ENCODE results near the gene KIF6.

Gene KIF6

GRCh38 chr6:39590871-39591393 lies 134.3 kb downstream of the KIF6 start:
- DNase-seq, result no peak

- no peak for DNase-seq
Measured at GRCh38 chr6:39587080-39587479, 138.1 kb downstream of the KIF6 start.

DNA sequence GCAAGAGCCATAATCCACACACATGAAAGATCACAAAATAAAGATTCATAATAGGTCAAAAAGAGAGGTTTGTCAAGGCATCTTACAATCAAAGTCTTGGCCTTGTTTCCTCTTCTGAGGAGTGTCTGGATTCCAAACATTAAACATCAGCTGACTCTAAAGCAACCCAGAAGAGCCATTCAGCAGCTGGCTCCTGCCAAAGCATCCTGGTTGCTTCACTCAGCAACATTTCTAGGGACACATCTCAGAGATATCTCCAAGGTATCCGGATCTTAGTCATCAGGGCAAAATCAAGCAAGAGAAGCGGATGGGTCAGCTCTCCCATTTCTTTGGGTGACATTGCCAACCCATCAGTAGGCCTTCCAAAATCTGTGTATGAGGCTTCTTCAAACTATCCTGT lies 139.6 kb downstream of the KIF6 start:
- DNase-seq, result no peak

- DNase-seq, result no peak
Measured at GRCh38 chr6:39577446-39578165, 147.6 kb downstream of the KIF6 start.

GRCh38 chr6:39576556-39577303 lies 148.5 kb downstream of the KIF6 start:
- no peak for DNase-seq

DNA sequence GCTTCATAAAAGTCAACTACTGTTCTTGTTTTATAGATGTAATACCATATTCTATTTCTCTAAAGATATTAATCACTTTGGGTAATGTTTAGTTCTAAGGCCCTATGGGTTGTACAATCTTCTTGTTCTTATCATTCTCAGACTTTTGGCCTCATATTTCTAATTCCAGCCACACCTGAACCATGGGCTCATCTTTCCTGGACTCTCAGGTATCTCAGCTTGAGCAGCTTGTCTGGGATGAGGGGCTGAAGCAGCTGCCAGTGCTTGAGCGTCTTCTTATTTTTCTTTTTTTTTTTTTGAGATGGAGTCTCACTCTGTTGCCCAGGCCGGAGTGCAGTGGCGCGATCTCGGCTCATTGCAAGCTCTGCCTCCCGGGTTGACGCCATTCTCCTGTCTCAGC lies 150.2 kb downstream of the KIF6 start:
- no peak for DNase-seq

DNA sequence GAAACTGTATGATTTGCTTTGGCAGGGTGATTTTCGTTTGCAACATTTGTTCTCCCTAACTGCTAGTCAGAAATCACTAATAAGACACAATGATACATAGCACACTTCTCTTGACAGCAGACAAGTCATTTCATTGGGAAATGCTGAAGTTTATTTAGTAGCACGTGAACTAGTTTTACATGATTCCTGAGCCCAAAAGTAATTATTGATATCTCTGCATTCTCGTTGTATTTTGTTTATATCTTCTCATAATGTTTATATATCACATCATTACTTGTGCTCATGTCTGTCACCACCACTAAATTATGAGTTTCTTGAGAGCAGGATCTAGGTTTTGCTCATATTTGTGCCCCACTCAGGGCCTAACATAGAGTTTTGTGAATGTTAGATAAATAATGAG lies 151.7 kb downstream of the KIF6 start:
- DNase-seq, result no peak

- no peak for DNase-seq
Measured at GRCh38 chr6:39572661-39573340, 152.4 kb downstream of the KIF6 start.

GRCh38 chr6:39568896-39569295 lies 156.3 kb downstream of the KIF6 start:
- no peak for DNase-seq

- DNase-seq, result no peak
Measured at GRCh38 chr6:39567091-39567490, 158.1 kb downstream of the KIF6 start.

GRCh38 chr6:39566456-39566855 lies 158.8 kb downstream of the KIF6 start:
- no peak for DNase-seq

- DNase-seq, result no peak
Measured at GRCh38 chr6:39565956-39566355, 159.3 kb downstream of the KIF6 start.

GRCh38 chr6:39563566-39564311 lies 161.5 kb downstream of the KIF6 start:
- DNase-seq, result no peak

DNA sequence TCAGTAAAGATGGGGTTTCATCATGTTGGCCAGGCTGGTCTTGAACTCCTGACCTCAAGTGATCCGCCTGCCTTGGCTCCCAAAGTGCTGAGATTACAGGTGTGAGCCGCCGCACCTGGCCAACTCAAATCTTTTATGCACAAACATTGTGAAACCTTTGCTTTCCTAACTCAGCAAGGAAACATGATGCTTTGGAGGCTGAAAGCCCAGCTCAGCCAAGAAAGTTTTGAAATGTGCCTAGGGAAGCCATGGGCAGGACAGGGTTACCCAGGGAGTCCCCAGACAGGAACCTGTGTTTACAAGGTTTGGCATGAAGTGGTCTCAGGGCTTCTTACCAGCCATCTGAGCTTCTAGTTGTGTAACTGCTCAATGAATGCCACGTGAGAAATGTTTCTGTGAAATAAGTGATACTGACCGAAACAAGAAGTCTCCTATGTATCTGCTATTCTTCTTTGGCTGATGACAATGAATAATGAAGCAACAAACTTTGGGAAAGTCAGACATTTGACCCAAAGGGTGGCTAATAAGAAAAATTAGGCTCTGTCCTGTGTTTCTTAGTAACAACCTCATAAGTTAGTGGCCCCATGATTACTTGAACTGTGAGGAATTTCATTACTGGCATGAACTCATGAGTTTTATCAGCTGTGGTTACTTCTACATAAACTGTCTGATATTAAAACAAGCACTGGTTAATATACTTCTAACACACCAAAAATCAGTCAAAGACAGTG lies 163.5 kb downstream of the KIF6 start:
- no peak for DNase-seq

DNA sequence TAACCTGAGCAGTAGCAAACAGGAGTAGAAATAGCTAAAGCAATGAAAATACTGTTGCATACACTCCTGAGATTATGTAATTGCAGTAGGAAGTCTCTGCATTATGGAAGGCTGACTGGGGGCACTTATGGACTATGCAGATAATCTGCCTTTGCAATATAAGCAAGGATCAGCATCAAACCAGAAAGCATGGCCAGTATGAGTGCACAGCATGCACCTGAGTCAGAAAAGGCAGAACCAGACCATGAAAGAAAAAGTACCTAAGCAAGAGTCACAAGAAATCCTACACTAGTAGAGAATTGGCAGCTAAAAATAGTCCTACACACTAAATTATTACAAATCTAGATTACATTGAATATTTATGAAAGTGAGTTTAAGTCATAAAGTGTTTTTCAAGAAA lies 164.3 kb downstream of the KIF6 start:
- no peak for DNase-seq

GRCh38 chr6:39558591-39559190 lies 166.5 kb downstream of the KIF6 start:
- no peak for DNase-seq

DNA sequence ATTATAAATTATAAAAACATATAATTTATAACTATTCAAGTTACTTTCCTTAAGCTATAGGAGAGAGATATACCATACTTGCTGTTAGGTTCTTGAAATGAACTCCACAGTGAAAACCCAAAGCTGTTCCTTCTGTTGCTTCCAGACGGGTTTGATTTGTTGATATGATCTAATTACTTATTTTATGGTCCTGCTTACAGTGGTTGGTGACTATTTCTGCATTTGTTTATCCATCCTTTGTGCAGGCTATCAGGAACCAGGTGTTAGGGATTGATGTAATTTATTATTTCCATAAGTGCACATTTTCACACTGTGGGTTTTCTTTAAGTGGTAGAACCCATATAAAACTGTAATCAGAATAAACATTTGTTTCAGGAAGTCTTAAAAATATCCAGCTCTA lies 167.1 kb downstream of the KIF6 start:
- no peak for DNase-seq

DNA sequence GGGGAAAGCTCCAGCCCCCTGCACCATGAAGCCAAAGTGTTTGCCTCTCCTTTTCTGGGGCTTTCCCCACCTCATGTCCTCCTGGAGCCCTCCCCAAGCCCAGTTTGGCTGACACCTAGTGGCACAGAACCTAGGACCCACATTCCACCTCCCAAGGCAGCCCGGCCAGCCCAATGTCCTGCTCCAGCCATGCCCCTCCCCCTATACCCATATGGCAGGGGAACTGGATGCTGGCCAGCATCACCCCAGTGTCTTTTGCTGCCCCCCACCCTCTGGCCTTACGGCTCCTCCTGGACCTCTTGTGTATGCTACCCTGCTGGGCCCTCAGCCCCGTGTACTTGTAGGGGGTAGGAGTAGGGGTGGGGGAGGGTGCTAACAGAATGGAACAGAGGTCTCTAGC lies 170.1 kb downstream of the KIF6 start:
- DNase-seq, result no peak

DNA sequence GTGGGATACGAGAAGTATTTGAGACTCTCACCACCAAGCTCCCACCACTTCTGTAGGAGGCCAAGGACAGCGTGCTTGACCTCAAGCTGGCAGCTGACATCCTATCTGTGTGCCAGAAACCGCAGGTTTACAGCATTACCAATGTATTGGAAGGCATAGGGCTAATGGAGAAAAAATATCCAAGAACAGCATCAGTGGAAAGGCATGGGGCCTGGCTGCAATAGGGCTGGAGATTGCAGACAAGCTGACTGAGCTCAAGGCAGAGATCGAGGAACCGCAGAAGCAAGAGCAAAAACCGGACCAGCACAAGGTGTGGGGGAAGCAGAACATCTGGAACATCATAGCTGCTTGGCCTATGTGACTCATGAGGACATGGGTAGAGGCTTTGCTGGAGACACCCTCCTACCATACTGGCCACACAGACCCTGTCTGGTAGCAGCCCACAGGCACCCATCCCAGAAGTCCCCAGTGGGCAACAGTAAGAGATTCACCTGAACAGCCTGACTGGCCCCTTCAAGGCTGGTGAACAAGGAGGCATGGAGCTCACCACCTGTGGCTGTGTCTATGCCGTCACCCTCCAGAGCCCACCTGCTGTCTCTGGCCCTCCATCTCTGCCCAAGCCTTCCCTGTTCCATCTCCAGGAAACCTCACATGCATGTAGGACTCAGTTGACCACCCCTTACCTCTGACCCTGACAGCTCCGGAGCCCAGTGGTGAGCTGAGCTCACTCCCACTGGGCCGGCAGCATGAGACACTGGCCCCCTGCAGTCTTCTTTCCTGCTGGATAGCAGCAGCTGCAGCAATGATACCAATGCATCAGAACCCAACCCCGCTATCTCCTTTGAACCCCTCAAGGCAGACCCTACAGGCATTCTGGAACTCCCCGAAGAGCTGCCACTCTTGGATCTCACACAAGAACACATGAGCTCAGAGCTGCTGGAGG lies 171.1 kb downstream of the KIF6 start:
- DNase-seq, result no peak

DNA sequence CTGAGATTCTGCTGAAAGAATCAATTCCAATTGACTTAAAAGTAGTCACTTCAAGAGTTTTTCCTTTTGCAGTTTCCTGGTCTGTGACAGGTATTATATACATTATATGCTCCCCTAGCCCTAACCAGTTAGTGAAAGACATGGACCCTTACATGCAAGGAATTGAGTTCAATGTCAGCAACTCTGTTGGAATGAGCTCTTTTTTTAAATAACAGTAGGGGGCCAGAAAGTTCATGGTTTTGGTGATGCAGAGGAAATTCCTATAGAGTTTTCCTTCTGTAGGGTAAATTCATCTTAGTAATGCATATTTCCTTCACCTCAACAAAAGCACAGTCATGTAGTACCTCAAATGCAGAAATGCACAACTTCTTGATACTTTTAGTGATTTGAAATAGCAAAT lies 172.2 kb downstream of the KIF6 start:
- DNase-seq, result no peak

DNA sequence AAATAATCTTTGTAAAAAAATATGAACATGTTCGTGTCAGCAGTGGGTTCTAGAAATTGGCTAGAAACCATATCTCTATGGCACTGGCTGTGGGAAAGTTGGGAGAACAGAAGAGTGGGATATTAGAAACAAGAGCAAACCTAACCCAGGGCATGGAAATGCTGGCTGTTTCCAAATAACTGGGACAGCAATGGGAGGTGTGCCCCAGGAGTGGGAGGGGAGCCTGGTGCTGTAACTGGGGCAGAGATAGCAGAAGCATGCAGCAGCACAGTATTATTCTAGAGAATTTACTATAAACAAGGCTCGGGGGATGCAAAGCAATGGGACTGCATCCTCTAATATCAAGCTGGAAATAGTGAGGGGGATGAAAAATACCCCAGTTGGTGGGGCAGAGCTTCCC lies 175.0 kb downstream of the KIF6 start:
- DNase-seq, result no peak

Measured in islet precursor cell (in vitro differentiated cells).